Measurements from ENCODE around the gene ENTHD1. TPM values are rescaled to one million over a fixed set of nuclear protein-coding genes. Genes with fewer than 3 reads are reported as not detected.

Gene ENTHD1
- total and polyA plus RNA-seq, 9 of the 15 experiments (the other 6 are each of a cell fraction or from before 2014, with no cell fraction given): 0.13 to 0.98 (median 0.35) TPM

- TF ChIP-seq STAT6 (CRISPR knock-in tag; IDR thresholded peaks at IDR 0.05): no peak
- TF ChIP-seq ZNF551 (CRISPR knock-in tag; IDR thresholded peaks at IDR 0.05): no peak
- no peak for TF ChIP-seq ZBTB17 (CRISPR knock-in tag; IDR thresholded peaks at IDR 0.05)
- TF ChIP-seq CSDE1 (IDR thresholded peaks at IDR 0.05): no peak
- no peak for TF ChIP-seq DIDO1 (tag; IDR thresholded peaks at IDR 0.05; ENCODE audit: low read depth)
- no peak for TF ChIP-seq CHD7 (IDR thresholded peaks at IDR 0.05; ENCODE audit: low read depth, low read length)
- no peak for TF ChIP-seq HDAC3 (IDR thresholded peaks at IDR 0.05; ENCODE audit: borderline replicate concordance, partially characterized antibody)
- TF ChIP-seq UBTF (IDR thresholded peaks at IDR 0.05; ENCODE audit: borderline replicate concordance in 1 of 2, low read depth in 2 of 2, low read length in 2 of 2): no peak
- no peak for TF ChIP-seq PHTF2 (CRISPR knock-in tag; IDR thresholded peaks at IDR 0.05)
- TF ChIP-seq ZNF134 (CRISPR knock-in tag; conservative IDR thresholded peaks at IDR 0.05): no peak
- TF ChIP-seq SNRNP70 (optimal IDR thresholded peaks at IDR 0.05; ENCODE audit: low read depth, low read length): no peak
- TF ChIP-seq RBM25 (IDR thresholded peaks at IDR 0.05; ENCODE audit: low read depth, low read length, severe bottlenecking): no peak
- no peak for TF ChIP-seq LARP7 (IDR thresholded peaks at IDR 0.05)
These were observed 85.5 kb downstream of the ENTHD1 start (continued) for GRCh38 chr22:39808081-39808480.

Data from K562 (cell line).